HG03025 (cell line): ENCODE measurements around the gene MOV10L1.

ENCODE experiments used
- ATAC-seq: cut with Tn5 transposase; IDR thresholded peaks from one replicate; pipeline ENCODE4 v1.9.1; 2021; ENCODE audit warnings: mild to moderate bottlenecking, moderate library complexity; ENCODE audit not compliant: unreplicated experiment, low FRiP score

MOV10L1 gene

GRCh38 chr22:50184902-50185374 is 95.1 kb downstream of the MOV10L1 start:
- no peak for ATAC-seq

DNA sequence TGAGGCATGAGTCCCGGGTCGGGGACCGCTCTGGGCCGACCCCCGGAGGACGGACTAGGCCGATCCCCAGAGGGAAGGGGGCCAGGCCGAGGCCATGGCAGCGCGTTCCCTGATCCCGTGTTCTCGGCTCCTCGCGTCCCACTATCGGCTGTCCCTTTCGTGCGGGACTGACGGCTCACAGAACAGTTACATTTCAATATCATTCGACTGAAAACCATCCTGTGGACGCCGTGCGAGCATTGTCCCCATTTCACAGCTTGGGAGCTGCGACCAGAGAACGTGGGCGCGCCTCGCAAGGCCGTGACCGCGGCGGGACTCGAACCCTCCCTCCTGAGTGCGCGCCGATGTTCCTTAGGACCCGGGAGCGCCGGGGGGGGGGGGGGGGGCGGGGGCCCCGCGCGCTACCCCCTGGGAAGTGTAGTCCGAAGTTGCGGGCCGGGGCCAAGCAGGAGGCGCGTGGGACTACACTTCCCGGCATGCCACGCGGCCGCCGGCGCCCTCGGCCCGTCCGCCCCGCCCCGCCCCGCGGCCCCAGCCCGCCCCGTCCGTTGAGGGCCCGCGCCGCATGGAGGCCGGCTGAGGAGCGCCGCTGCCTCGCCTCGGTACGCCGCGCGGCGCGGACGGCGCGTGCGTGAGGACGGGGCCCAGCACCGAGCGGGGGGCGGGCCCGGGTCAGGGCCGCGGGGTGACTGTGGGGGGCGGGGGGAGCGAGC is 95.7 kb downstream of the MOV10L1 start, which contains the start of gene TRABD:
TRABD (plus strand) TSS at position 539 of the 713 bp plus-strand sequence. CDS start 7,148 bp downstream, outside the sequence.
- ATAC-seq = no peak

DNA sequence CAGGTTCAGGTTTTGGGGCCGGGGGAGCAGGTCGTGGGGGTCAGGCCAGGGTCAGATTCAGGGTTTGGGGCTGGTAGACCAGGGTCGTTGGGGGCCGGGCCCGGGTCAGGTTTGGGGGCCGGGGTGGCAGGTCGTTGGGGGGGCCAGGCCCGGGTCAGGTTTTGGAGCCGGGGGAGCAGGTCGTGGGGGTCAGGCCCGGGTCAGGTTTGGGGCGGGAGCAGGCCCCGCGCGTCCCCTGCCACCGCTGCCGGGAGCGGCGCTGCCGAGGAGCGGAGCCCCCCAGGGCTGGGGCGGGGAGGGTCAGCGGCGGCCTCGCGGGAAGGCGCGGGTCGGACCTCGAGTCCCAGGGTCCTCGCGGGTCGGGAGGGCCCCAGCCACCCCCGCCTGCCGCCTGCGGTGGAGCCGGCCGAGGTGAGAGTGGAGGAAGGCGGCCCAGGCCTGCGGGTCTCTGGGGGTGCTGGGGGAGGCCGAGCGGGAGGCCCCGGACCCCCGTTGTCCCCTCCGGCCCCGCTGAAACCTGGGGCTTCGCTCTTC is 96.4 kb downstream of the MOV10L1 start:
- ATAC-seq = no peak

DNA sequence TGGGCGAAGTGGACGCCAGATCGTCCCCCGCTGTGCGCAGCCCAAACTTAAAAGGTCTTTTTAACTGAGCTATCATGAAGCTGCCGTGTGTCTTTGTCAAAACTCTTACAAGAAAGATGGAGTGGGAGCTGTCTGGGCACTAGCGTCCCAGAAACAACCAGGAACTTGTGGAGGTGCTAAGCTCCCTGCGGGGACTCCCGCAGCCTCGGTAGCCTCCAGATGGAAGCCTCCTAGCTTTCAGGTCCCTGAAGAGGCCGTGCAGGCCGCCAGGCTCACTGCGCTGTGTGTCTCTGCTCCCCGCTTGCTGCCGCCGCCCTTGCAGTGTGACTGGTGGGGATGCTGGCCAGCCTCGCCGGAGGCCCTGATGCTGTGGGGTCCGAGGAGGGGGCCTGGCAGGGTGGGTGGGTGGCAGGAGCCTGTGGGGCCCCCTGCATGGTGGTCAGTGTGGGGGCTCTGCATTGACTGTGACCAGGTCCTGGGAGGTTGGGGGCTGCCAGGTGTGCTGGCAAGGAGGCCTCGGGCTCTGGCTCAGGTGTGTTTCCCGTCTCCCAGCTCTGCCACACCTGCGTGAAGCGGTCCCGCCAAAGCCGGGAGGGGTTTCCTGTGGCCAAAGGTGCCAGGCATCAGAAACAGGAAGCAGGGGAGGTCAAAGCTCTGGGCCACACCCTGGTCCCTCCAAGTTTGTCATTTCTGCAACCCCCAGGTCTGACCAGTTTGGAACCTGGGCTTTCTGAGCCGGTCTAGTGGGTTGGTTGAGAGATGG is 97.1 kb downstream of the MOV10L1 start:
- no peak for ATAC-seq

GRCh38 chr22:50188356-50188755 is 98.5 kb downstream of the MOV10L1 start:
- no peak for ATAC-seq

- no peak for ATAC-seq
Measured at GRCh38 chr22:50189184-50189848, 99.5 kb downstream of the MOV10L1 start.

GRCh38 chr22:50189849-50190181 is 100.0 kb downstream of the MOV10L1 start:
- ATAC-seq = no peak

- ATAC-seq = no peak
Measured at GRCh38 chr22:50190182-50190940, 100.6 kb downstream of the MOV10L1 start.

- ATAC-seq = no peak
Measured at GRCh38 chr22:50190941-50191741, 101.3 kb downstream of the MOV10L1 start.

GRCh38 chr22:50192436-50193204 is 102.8 kb downstream of the MOV10L1 start:
- ATAC-seq = no peak

GRCh38 chr22:50193621-50194020 is 103.8 kb downstream of the MOV10L1 start:
- ATAC-seq = no peak

DNA sequence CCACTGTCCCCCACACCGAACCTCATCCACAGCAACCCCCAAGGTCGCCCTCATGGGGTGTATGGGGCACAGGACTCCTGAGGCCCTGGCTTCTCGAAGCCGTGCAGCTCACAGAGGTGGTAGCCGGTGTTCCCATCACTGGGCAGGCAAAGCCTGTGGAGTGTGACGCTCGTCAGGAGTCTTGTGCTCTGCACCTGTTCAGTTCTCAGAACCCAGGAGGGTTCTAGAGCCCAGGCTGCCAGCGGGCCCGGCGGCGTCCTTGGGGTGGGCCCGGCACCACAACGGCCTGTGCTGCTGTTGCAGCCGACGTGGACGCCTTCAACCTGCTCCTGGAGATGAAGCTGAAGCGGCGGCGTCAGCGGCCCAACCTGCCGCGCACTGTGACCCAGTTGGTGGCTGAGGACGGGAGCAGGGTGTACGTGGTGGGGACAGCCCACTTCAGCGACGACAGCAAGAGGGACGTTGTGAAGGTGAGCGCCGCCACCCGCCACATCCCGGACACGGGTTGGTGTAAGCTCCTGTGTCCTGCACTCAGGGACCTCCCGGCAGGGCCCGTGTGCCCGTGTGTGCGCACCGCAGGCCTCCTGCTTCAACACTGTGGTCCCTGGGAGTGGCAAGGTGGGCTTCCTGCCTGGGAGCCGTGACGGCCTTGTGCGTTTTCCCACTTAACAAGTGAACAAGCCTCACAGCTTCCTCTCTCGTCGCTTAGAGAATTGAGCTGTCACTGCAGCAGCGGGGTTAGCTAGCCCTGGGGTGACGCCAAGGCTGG is 104.4 kb downstream of the MOV10L1 start:
- ATAC-seq = no peak

DNA sequence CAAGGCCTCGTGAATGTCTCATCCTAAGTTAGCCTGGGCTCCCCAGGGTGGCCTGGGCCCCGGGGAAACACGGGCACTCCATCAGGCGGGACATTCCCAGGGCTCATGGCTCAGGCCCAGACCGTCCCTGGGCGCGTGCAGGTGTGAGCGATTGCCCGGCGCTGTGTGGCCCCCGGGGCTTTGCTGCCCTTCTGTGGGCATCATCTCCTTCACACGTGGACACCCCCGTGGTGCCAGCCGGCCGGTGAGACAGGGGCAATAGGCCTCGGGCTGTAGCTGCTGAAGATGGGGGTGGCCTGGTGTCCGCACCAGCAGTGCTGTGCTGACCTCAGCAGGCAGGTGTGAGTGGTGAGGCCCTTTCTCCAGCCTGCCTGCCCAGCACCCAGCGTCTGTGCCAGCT is 106.5 kb downstream of the MOV10L1 start:
- ATAC-seq = no peak

DNA sequence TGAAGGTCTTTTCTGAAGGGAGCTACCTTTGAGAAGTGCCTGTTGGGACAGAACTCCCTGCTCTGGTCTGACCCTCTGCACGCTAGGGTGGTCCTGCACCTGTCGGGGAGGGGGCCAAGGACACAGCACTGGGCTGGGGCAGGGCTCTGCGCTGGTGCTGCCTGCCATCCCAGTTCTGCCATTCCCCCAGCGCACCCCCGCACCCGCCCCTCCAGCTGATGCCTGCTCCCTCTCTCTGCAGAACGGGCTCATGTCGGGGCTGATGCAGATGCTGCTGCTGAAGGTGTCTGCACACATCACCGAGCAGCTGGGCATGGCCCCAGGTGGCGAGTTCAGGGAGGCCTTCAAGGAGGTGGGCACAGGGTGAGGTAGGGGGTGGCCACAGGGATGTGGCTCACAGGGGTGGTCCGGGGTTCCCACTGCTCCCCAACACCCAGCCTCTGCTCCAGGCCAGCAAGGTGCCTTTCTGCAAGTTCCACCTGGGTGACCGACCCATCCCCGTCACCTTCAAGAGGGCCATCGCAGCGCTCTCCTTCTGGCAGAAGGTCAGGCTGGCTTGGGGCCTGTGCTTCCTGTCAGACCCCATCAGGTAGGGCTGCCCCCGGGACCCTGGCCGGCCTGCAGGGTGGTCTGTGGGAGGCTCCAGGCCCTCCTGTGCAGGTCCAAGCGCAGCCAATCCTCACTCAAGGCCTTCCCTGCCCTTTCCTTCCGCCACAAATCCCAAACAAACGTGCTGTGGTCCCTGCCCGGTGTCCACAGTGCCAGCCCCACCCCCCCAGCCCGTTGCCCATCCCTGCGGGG is 107.4 kb downstream of the MOV10L1 start:
- no peak for ATAC-seq

- ATAC-seq = no peak
Measured at GRCh38 chr22:50197856-50198623, 108.2 kb downstream of the MOV10L1 start.

DNA sequence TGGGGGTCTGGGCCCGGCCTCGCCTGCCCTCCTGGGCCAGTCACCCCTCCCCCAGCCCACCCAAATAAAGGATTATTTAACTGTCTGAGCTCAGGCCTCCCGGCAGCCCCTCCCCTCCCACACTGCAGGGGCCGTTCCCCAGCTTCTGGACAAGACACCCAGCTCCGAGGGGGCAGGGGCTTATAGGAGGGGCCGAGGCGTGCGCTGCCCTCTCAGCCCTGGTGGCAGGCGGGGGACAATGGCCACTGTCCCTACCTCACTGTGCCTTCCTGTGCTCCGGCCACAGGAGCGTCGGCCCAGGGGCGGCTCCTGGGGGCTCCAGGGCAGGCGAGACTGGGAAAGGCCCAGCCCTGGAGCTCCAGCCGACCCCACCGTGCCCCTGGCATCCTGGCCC is 108.8 kb downstream of the MOV10L1 start:
- ATAC-seq = no peak
